Skeletal muscle cell (primary cell): ENCODE measurements around the gene LANCL1.

Experiments
- DNase-seq: peaks from one replicate; pipeline ENCODE4 v3.0.0-alpha.2; 2010; ENCODE audit warnings: low read depth
- H3K4me3 ChIP-seq: 2 replicates; pipeline ENCODE4 v1.5.1; 2011; ENCODE audit warnings: low read depth, mild to moderate bottlenecking, control low read depth, low read length, moderate library complexity

The LANCL1 gene

GRCh38 chr2:210476194-210477128 is at the start of gene LANCL1:
TSS of gene LANCL1 (minus strand) at chr2:210476759. CDS start at chr2:210476396, 363 bp downstream.
- peak within 1 kb of the TSS; percentile 76 for H3K4me3 ChIP-seq
- DNase-seq, result peak; percentile 51

- DNase-seq, result no peak
- no peak overlapping the region for H3K4me3 ChIP-seq
Observed at GRCh38 chr2:210524533-210524932, 48.0 kb upstream of the LANCL1 start.

- no peak for DNase-seq
- no peak overlapping the region for H3K4me3 ChIP-seq
Observed at GRCh38 chr2:210523650-210524289, 47.2 kb upstream of the LANCL1 start.

GRCh38 chr2:210522399-210522798 is 45.8 kb upstream of the LANCL1 start:
- no peak overlapping the region for H3K4me3 ChIP-seq
- DNase-seq, result no peak

- no peak for DNase-seq
- no peak overlapping the region for H3K4me3 ChIP-seq
Observed at GRCh38 chr2:210519594-210519993, 43.0 kb upstream of the LANCL1 start.

- no peak overlapping the region for H3K4me3 ChIP-seq
- no peak for DNase-seq
Observed at GRCh38 chr2:210517264-210517663, 40.7 kb upstream of the LANCL1 start.

GRCh38 chr2:210515911-210516310 is 39.4 kb upstream of the LANCL1 start:
- DNase-seq, result no peak
- H3K4me3 ChIP-seq, result no peak overlapping the region

GRCh38 chr2:210503725-210504191 is 27.2 kb upstream of the LANCL1 start:
- DNase-seq, result peak; percentile 3
- H3K4me3 ChIP-seq, result no peak overlapping the region

GRCh38 chr2:210503001-210503623 is 26.6 kb upstream of the LANCL1 start:
- peak; percentile 4 for DNase-seq
- peak overlapping the region; percentile 20 for H3K4me3 ChIP-seq

- H3K4me3 ChIP-seq, result no peak overlapping the region
- DNase-seq, result no peak
Observed at GRCh38 chr2:210496512-210496911, 20.0 kb upstream of the LANCL1 start.

- no peak overlapping the region for H3K4me3 ChIP-seq
- no peak for DNase-seq
Observed at GRCh38 chr2:210493528-210493927, 17.0 kb upstream of the LANCL1 start.

- no peak for DNase-seq
- no peak overlapping the region for H3K4me3 ChIP-seq
Observed at GRCh38 chr2:210481601-210482175, 5.1 kb upstream of the LANCL1 start.

- DNase-seq, result no peak
- no peak overlapping the region for H3K4me3 ChIP-seq
Observed at GRCh38 chr2:210480764-210481163, 4.2 kb upstream of the LANCL1 start.

- no peak overlapping the region for H3K4me3 ChIP-seq
- DNase-seq, result no peak
Observed at GRCh38 chr2:210480079-210480478, 3.5 kb upstream of the LANCL1 start.

GRCh38 chr2:210478661-210479060 is 2.1 kb upstream of the LANCL1 start:
- DNase-seq, result no peak
- H3K4me3 ChIP-seq, result no peak overlapping the region

- peak overlapping the region; percentile 76 for H3K4me3 ChIP-seq
Observed at GRCh38 chr2:210477496-210477895, 937 bp upstream of the LANCL1 start.

GRCh38 chr2:210475706-210476105 is 853 bp downstream of the LANCL1 start:
- H3K4me3 ChIP-seq, result peak overlapping the region; percentile 76
- DNase-seq, result no peak

More at GRCh38 chr2:210477496-210477895, 937 bp upstream of the LANCL1 start:
- DNase-seq, result peak; percentile 12

- no peak for DNase-seq
- H3K4me3 ChIP-seq, result no peak overlapping the region
Observed at GRCh38 chr2:210474776-210475175, 1.8 kb downstream of the LANCL1 start.

GRCh38 chr2:210461401-210461800 is 15.2 kb downstream of the LANCL1 start:
- H3K4me3 ChIP-seq, result no peak overlapping the region
- no peak for DNase-seq
